HepG2 (cell line): ENCODE data around the gene IGFBP5. TPM values are rescaled to one million over a fixed set of nuclear protein-coding genes. Genes with fewer than 3 reads are reported as not detected.

ENCODE experiments used
- ATAC-seq: fragments of 200-7000 bp; cut with Tn5 transposase; 3 replicates; pipeline ENCODE4 v1.9.1; 2020; ENCODE audit warnings: mild to moderate bottlenecking, moderate library complexity
- BruUV-seq: library from RNA; stranded (reverse); fragments of 400-500 nt; replicated peaks from 2 replicates; lab custom pipeline; 2021; lab: Mats Ljungman, UMichigan
- CTCF ChIA-PET: fragments of 300-600 bp; formaldehyde crosslinking; extraction: SDS; loops from one replicate; lab custom pipeline; 2021; ENCODE audit warnings: low total read pairs, inconsistent platforms, low intra/inter-chr PET ratio; lab: Yijun Ruan, JAX
- POLR2A ChIA-PET: fragments of 350-600 bp; sonication (Branson Sonifier 250); formaldehyde crosslinking; loops from one replicate; lab custom pipeline; 2020; ENCODE audit warnings: antibody characterized with exemption, inconsistent platforms; lab: Yijun Ruan, JAX
- DNase-seq: peaks from one replicate; pipeline ENCODE4 v3.0.0-alpha.2; 2015; ENCODE audit warnings: low spot score
- FAIRE-seq: peaks from 3 replicates; lab custom pipeline; 2011; peaks lifted over from hg19 to GRCh38; lab: Jason Lieb, UNC
- H2AFZ ChIP-seq: one replicate; pipeline ENCODE4 v1.6.1; 2011; ENCODE audit warnings: low read length, inconsistent platforms
- H3K27ac ChIP-seq: fragments of 300-600 bp; 3 replicates; pipeline ENCODE4 v1.8.0; 2011; ENCODE audit warnings: mixed run types, mild to moderate bottlenecking, mixed read lengths, low read length, inconsistent platforms; ENCODE audit not compliant: insufficient read depth; ENCODE audit errors: extremely low read length
- H3K27me3 ChIP-seq, 2 experiments: fragments of 200-600 bp in 1 of 2; 2 replicates in 1 of 2; 3 replicates in 1 of 2; pipeline versions ENCODE4 v1.6.0 to v1.8.0; 2011; ENCODE audit warnings: low read length in 2 of 2, mild to moderate bottlenecking in 2 of 2, moderate library complexity in 2 of 2, inconsistent platforms in 1 of 2; ENCODE audit not compliant: insufficient read depth in 2 of 2, control insufficient read depth in 1 of 2
- H3K36me3 ChIP-seq, 2 experiments: fragments of 200-600 bp in 1 of 2; replicated peaks in 1 of 2; 2 replicates in 1 of 2; 3 replicates in 1 of 2; pipeline versions ENCODE4 v1.5.1 to v1.8.0; 2011; ENCODE audit warnings: low read length in 2 of 2, inconsistent platforms in 1 of 2; ENCODE audit not compliant: insufficient read depth in 2 of 2, control insufficient read depth in 1 of 2
- H3K4me1 ChIP-seq: 2 replicates; pipeline ENCODE4 v1.5.1; 2012; ENCODE audit warnings: low read length, inconsistent platforms; ENCODE audit not compliant: insufficient read depth
- H3K4me2 ChIP-seq: 2 replicates; pipeline ENCODE4 v1.6.0; 2011; ENCODE audit warnings: low read depth, low read length, inconsistent platforms
- H3K4me3 ChIP-seq, 3 experiments: fragments of 200-600 bp in 1 of 3; sonication (generic), shearing (Covaris generic) in 1 of 3; replicated peaks in 1 of 3; 2 replicates each; pipeline ENCODE4 v1.5.1; 2011 to 2016; ENCODE audit warnings: low read length in 3 of 3, inconsistent platforms in 2 of 3, low read depth in 2 of 3, mild to moderate bottlenecking in 2 of 3, control low read depth in 1 of 3, mixed read lengths in 1 of 3; ENCODE audit not compliant: insufficient read depth in 1 of 3
- H3K79me2 ChIP-seq: one replicate; pipeline ENCODE4 v1.6.1; 2011; ENCODE audit warnings: low read length, inconsistent platforms; ENCODE audit not compliant: insufficient read depth
- H3K9ac ChIP-seq: 2 replicates; pipeline ENCODE4 v1.6.0; 2011; ENCODE audit warnings: mild to moderate bottlenecking, low read depth, low read length, inconsistent platforms; ENCODE audit not compliant: insufficient read depth
- H3K9me3 ChIP-seq: 2 replicates; pipeline ENCODE4 v1.5.1; 2012; ENCODE audit warnings: mild to moderate bottlenecking, low read length
- H4K20me1 ChIP-seq: 2 replicates; pipeline ENCODE4 v1.6.0; 2011; ENCODE audit warnings: inconsistent platforms, mild to moderate bottlenecking, low read length, moderate library complexity; ENCODE audit not compliant: insufficient read depth
- CENPT ChIP-seq: sonication (generic); formaldehyde crosslinking; IDR thresholded peaks from 2 replicates; pipeline ENCODE4 v1.8.0; 2022; ENCODE audit warnings: low read depth, mild to moderate bottlenecking, moderate library complexity, missing genetic modification reagents
- DMAP1 ChIP-seq: IDR thresholded peaks from 2 replicates; pipeline ENCODE4 v1.6.1; 2016
- E2F1 ChIP-seq: sonication (generic); formaldehyde crosslinking; IDR thresholded peaks from 2 replicates; pipeline ENCODE4 v1.5.0; 2020; ENCODE audit warnings: missing genetic modification reagents
- FOXK2 ChIP-seq: fragments of 450-650 bp; IDR thresholded peaks from 2 replicates; pipeline ENCODE4 v1.6.1; 2016
- ISX ChIP-seq: sonication (generic); formaldehyde crosslinking; conservative IDR thresholded peaks from 2 replicates; pipeline ENCODE4 v1.5.0; 2020; ENCODE audit warnings: missing genetic modification reagents
- MIER2 ChIP-seq: IDR thresholded peaks from 2 replicates; pipeline ENCODE4 v1.6.1; 2016; ENCODE audit warnings: missing biosample characterization, missing genetic modification reagents
- PHF21A ChIP-seq: sonication (generic); formaldehyde crosslinking; IDR thresholded peaks from 2 replicates; pipeline ENCODE4 v1.5.0; 2020; ENCODE audit warnings: mild to moderate bottlenecking, missing genetic modification reagents
- POGZ ChIP-seq: sonication (generic); formaldehyde crosslinking; IDR thresholded peaks from 2 replicates; pipeline ENCODE4 v1.4.0; 2020; ENCODE audit warnings: mild to moderate bottlenecking, missing genetic modification reagents
- POLR2AphosphoS5 ChIP-seq: IDR thresholded peaks from 2 replicates; pipeline ENCODE4 v1.6.1; 2012; ENCODE audit warnings: low read depth, low read length
- RBAK ChIP-seq: sonication (generic); formaldehyde crosslinking; IDR thresholded peaks from 2 replicates; pipeline ENCODE4 v1.5.1; 2020; ENCODE audit warnings: mild to moderate bottlenecking, missing genetic modification reagents
- RERE ChIP-seq: IDR thresholded peaks from 2 replicates; pipeline ENCODE4 v1.6.1; 2016; ENCODE audit warnings: low read depth, missing genetic modification reagents, missing compliant biosample characterization
- SMC3 ChIP-seq: IDR thresholded peaks from 2 replicates; pipeline ENCODE4 v1.6.1; 2011; ENCODE audit warnings: low read length, improper control_type of control experiment
- ZBTB8A ChIP-seq: sonication (generic); formaldehyde crosslinking; IDR thresholded peaks from 2 replicates; pipeline ENCODE4 v1.4.0; 2020; ENCODE audit warnings: mild to moderate bottlenecking, low read depth, missing genetic modification reagents, borderline replicate concordance
- ZKSCAN1 ChIP-seq: fragments of 150-350 bp; IDR thresholded peaks from 2 replicates; pipeline ENCODE4 v1.6.1; 2014; ENCODE audit warnings: low read length
- ZNF383 ChIP-seq: sonication (generic); formaldehyde crosslinking; IDR thresholded peaks from 2 replicates; pipeline ENCODE4 v1.4.0; 2020; ENCODE audit warnings: missing genetic modification reagents, mild to moderate bottlenecking, borderline replicate concordance
- ZNF484 ChIP-seq: sonication (generic); formaldehyde crosslinking; IDR thresholded peaks from 2 replicates; pipeline ENCODE4 v1.5.1; 2020; ENCODE audit warnings: mild to moderate bottlenecking, low read depth, missing genetic modification reagents, borderline replicate concordance
- ZNF616 ChIP-seq: sonication (generic); formaldehyde crosslinking; IDR thresholded peaks from 2 replicates; pipeline ENCODE4 v1.5.0; 2020; ENCODE audit warnings: low read depth, mild to moderate bottlenecking, missing genetic modification reagents
- ZNF709 ChIP-seq: sonication (generic); formaldehyde crosslinking; IDR thresholded peaks from 2 replicates; pipeline ENCODE4 v1.5.0; 2020; ENCODE audit warnings: mild to moderate bottlenecking, missing genetic modification reagents
- ZNF749 ChIP-seq: sonication (generic); formaldehyde crosslinking; IDR thresholded peaks from 2 replicates; pipeline ENCODE4 v1.8.0; 2022; ENCODE audit warnings: mild to moderate bottlenecking, missing genetic modification reagents, moderate library complexity, borderline replicate concordance
- WGBS: methylation state at CpG from one replicate; pipeline ENCODE4 v1.1.6; 2017; ENCODE audit warnings: low lambda C conversion rate; 5-methylcytosine and 5-hydroxymethylcytosine counted together
- in situ Hi-C: cut with HindIII; loops from 2 replicates; pipeline ENCODE4 v1.10.0; 2017; ENCODE audit warnings: low pct_unique_long_range_greater_than_20kb; ENCODE audit not compliant: extremely low pct_ligation_motif_present
- intact Hi-C: fragments of 100-400 bp; cut with micrococcal nuclease; formaldehyde crosslinking; loops from one replicate; pipeline ENCODE4 v1.10.0; 2022; ENCODE audit not compliant: unreplicated experiment
- polyA plus RNA-seq, 8 experiments: library from polyadenylated mRNA; depleted of rRNA in 3 of 8; stranded (reverse) in 7 of 8; unstranded in 1 of 8; fragments of >200 nt; fragmentation: Illumina TruSeq in 4 of 8; extraction: Trizol in 4 of 8; gene quantifications; 2 replicates each; pipeline versions ENCODE4 v1.2.1 to v1.2.3, GENCODE V29; 2011 to 2016; ENCODE audit warnings: low read depth in 4 of 8, missing spikeins in 1 of 8, mixed read lengths in 1 of 8; ENCODE audit not compliant: insufficient read depth in 1 of 8
- total RNA-seq, 5 experiments: library from RNA; depleted of rRNA; stranded (reverse); fragments of >200 nt; fragmentation: Illumina TruSeq; extraction: Trizol; gene quantifications; 2 replicates each; pipeline ENCODE4 v1.2.3, GENCODE V29; 2016; ENCODE audit warnings: low read depth in 1 of 5

IGFBP5 gene
- total and polyA plus RNA-seq, 2 of the 13 experiments (the other 11 are each of a cell fraction or from before 2014, with no cell fraction given), result 0.15 TPM; not detected in 1

GRCh38 chr2:216716109-216716508 is 20.8 kb upstream of the IGFBP5 start:
- Histone ChIP-seq H3K9ac (no peak overlapping the region), H3K9me3 (no peaks in the 10 kb centered on the region), H3K4me3 (no peak overlapping the region), H4K20me1 (no peaks in the 10 kb centered on the region), H3K4me1 (no peaks in the 10 kb centered on the region), H3K79me2 (no peaks in the 10 kb centered on the region), H3K27me3 (peaks cover 3 to 36% of the 10 kb centered on the region in 2 experiments; a peak in 4 of 5 replicates), H3K36me3 (no peaks in the 10 kb centered on the region), H2AFZ (no peak overlapping the region), H3K4me2 (no peak overlapping the region), H3K27ac (no peak overlapping the region)
- DNase-seq (no peak), ATAC-seq (no peak), FAIRE-seq (no peak)
- in situ Hi-C loops (no loop called here), intact Hi-C loops (no loop called here)
- CTCF ChIA-PET, result no interaction called here
- BruUV-seq, result no TSS peak
- no peak for TF ChIP-seq SMC3
- TF ChIP-seq ZNF484 (CRISPR knock-in tag), result no peak
- TF ChIP-seq ZBTB8A (CRISPR knock-in tag), result no peak
- TF ChIP-seq CENPT, result no peak
- TF ChIP-seq E2F1, result no peak
- TF ChIP-seq POLR2AphosphoS5, result no peak
- no peak for TF ChIP-seq ZNF749
- no peak for TF ChIP-seq ISX (CRISPR knock-in tag)
- TF ChIP-seq POGZ (CRISPR knock-in tag), result no peak
- no peak for TF ChIP-seq MIER2 (CRISPR knock-in tag)
- no peak for TF ChIP-seq PHF21A (CRISPR knock-in tag)
- no peak for TF ChIP-seq ZNF709 (CRISPR knock-in tag)
- TF ChIP-seq FOXK2, result no peak
- TF ChIP-seq ZKSCAN1, result no peak
- no peak for TF ChIP-seq DMAP1
- TF ChIP-seq RERE (CRISPR knock-in tag), result no peak
- TF ChIP-seq ZNF383 (CRISPR knock-in tag), result no peak
- no peak for TF ChIP-seq ZNF616 (CRISPR knock-in tag)
- TF ChIP-seq RBAK (CRISPR knock-in tag), result no peak
- WGBS, result 89% methylated on average over 2 of the region's 4 CpGs
- POLR2A ChIA-PET, result no interaction called here
